Testis (tissue), 2 donors: ENCODE results near the gene DPF3.

Source experiments
- POLR2A ChIP-seq: fragments of 450-650 bp; IDR thresholded peaks from one replicate; pipeline ENCODE4 v1.6.1; 2017; ENCODE audit warnings: antibody characterized with exemption, mild to moderate bottlenecking, moderate library complexity
- TF ChIP-seq, protein P1 (sequence below), 3 experiments: fragments of 450-650 bp in 2 of 3; fragments of 200-600 bp in 1 of 3; sonication (generic) in 1 of 3; IDR thresholded peaks; one replicate each; pipeline ENCODE4 v1.5.1; 2016 to 2019; ENCODE audit warnings: antibody characterized with exemption in 3 of 3, mild to moderate bottlenecking in 2 of 3, moderate library complexity in 1 of 3

DNA sequence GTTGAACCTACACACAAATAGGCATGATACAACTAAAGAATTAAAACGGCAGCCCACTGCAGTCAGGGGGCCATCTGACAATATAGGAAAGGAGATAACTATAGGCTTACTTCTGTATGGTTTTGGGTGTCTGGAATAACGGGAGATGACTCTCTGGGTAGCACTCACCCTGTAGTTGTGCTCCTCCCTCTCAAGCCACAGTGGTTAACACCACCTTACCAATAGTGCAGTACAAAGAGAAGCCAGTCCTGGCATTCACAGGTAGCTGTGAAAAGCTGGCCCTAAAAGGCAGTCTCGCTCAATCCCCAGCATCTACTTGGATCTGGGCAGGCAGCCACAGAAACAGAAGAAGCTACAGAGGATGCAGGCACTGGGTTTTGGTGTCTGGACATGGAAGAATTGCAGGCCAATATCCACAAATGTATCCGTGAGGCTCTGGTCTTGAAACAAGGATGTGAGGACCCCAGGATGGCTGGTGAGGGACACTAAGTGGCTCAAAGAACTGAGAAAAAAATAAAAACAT lies 93.0 kb downstream of the DPF3 start:
- TF ChIP-seq, protein P1, sequence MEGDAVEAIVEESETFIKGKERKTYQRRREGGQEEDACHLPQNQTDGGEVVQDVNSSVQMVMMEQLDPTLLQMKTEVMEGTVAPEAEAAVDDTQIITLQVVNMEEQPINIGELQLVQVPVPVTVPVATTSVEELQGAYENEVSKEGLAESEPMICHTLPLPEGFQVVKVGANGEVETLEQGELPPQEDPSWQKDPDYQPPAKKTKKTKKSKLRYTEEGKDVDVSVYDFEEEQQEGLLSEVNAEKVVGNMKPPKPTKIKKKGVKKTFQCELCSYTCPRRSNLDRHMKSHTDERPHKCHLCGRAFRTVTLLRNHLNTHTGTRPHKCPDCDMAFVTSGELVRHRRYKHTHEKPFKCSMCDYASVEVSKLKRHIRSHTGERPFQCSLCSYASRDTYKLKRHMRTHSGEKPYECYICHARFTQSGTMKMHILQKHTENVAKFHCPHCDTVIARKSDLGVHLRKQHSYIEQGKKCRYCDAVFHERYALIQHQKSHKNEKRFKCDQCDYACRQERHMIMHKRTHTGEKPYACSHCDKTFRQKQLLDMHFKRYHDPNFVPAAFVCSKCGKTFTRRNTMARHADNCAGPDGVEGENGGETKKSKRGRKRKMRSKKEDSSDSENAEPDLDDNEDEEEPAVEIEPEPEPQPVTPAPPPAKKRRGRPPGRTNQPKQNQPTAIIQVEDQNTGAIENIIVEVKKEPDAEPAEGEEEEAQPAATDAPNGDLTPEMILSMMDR (IDR thresholded peaks at IDR 0.05): no peak
- no peak for TF ChIP-seq POLR2A
